ENCODE measurements around the gene PPP2R2B. TPM values are rescaled to one million over a fixed set of nuclear protein-coding genes. Genes with fewer than 3 reads are reported as not detected.

Gene PPP2R2B
- total RNA-seq, 3 donors from 2014 or later, result 0.99 to 5.9 (median 1.2) TPM

- no peaks in the 10 kb centered on the region for H3K36me3 ChIP-seq (ENCODE audit: low read depth)
- DNase-seq (no peak), ATAC-seq (no peak)
- no peak overlapping the region for H3K4me3 ChIP-seq
- H3K4me1 ChIP-seq (ENCODE audit: low read depth), result no peaks in the 10 kb centered on the region
- intact Hi-C loops (cut with DNase I, micrococcal nuclease), result no loop called here
- no peaks in the 10 kb centered on the region for H3K9me3 ChIP-seq
- no peak for TF ChIP-seq CTCF (IDR thresholded peaks at IDR 0.05)
These were observed 84.1 kb downstream of the PPP2R2B start for GRCh38 chr5:146794326-146795029.

- H3K36me3 ChIP-seq (ENCODE audit: low read depth), result no peaks in the 10 kb centered on the region
- H3K9me3 ChIP-seq, result no peaks in the 10 kb centered on the region
- TF ChIP-seq CTCF (IDR thresholded peaks at IDR 0.05), result no peak
- no peaks in the 10 kb centered on the region for H3K4me1 ChIP-seq (ENCODE audit: low read depth)
- DNase-seq, result no peak
- no peak for ATAC-seq
- no peak overlapping the region for H3K4me3 ChIP-seq
- intact Hi-C loops (cut with DNase I, micrococcal nuclease), result no loop called here
These were observed 84.8 kb downstream of the PPP2R2B start for GRCh38 chr5:146793709-146794108.

DNA sequence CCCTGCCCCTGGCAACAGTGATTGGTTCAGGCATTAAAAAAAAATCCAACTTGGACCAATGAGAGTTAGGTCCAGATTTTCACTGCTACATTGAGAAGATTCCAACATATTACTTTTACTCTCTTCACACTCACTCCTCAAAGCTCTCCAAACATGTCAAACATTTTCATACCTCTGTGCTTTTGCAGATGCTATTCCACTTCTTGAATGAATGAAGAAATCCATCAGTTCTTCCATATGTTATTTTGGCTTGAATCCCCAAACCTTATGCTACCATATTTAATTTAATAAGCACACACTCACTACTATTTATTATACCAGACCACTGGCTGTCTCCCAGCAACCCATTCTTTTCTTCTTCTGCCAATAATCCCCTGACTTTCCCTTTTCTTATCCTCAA is 87.1 kb downstream of the PPP2R2B start:
- H3K36me3 ChIP-seq (ENCODE audit: low read depth), result no peaks in the 10 kb centered on the region
- no peak overlapping the region for H3K4me3 ChIP-seq
- no peak for ATAC-seq
- DNase-seq, result no peak
- no peaks in the 10 kb centered on the region for H3K4me1 ChIP-seq (ENCODE audit: low read depth)
- TF ChIP-seq CTCF (IDR thresholded peaks at IDR 0.05), result no peak
- no peaks in the 10 kb centered on the region for H3K9me3 ChIP-seq
- intact Hi-C loops (cut with DNase I, micrococcal nuclease), result no loop called here

- TF ChIP-seq CTCF (IDR thresholded peaks at IDR 0.05), result no peak
- H3K4me3 ChIP-seq, result no peak overlapping the region
- H3K36me3 ChIP-seq (ENCODE audit: low read depth), result no peaks in the 10 kb centered on the region
- intact Hi-C loops (cut with DNase I, micrococcal nuclease), result no loop called here
- no peak for DNase-seq
- no peaks in the 10 kb centered on the region for H3K4me1 ChIP-seq (ENCODE audit: low read depth)
- ATAC-seq, result no peak
- no peaks in the 10 kb centered on the region for H3K9me3 ChIP-seq
These were observed 88.6 kb downstream of the PPP2R2B start for GRCh38 chr5:146789712-146790653.

DNA sequence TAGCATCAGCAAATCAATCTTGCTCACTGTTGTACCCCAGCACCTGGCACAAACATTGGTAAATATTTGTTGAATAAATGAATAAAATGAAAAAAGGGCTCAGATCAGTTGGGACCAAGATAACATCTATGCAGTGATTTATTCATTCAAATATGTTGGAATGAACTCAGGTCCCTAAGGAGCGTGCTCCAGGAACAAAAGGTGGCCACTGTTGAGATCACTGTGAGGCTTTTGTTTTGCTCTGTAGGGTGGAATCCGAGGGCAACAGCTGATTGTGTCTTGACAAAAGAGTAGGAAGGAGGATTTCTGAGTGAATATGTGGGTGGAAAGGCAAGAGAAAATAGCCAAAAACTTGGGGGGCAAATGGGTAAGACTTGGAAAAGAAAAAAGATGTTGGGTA is 89.7 kb downstream of the PPP2R2B start:
- DNase-seq, result no peak
- no peaks in the 10 kb centered on the region for H3K9me3 ChIP-seq
- no peaks in the 10 kb centered on the region for H3K36me3 ChIP-seq (ENCODE audit: low read depth)
- no peak for TF ChIP-seq CTCF (IDR thresholded peaks at IDR 0.05)
- intact Hi-C loops (cut with DNase I, micrococcal nuclease), result no loop called here
- H3K4me1 ChIP-seq (ENCODE audit: low read depth), result no peaks in the 10 kb centered on the region
- no peak overlapping the region for H3K4me3 ChIP-seq
- ATAC-seq, result no peak
